ENCODE data around the gene AFAP1.

AFAP1 gene

DNA sequence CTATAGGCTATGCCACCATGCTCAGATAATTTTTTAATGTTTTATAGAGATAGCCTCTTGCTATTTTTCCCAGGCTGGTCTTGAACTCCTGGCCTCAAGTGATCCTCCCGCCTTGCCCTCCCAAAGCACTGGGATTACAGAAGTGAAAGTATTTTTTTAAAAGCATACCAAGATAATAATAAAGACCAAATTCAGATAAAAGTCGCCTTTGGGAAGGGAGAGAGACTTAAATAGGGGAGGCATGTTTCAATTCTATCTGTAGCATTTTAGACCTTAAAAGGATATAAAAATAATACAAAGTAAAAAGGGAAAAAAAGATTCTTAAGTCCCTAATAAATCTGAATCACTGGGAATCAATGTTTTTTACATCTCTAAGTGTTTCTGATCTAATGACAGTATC is 108.9 kb downstream of the AFAP1 start:
- POLR2A ChIA-PET (ENCODE audit: low non-redundant PET) = no interaction called here
- peak overlapping the region; percentile 18; the same call in 1 of the 2 replicates for H3K27ac ChIP-seq
- CTCF ChIA-PET = no interaction called here
- TF ChIP-seq, protein P1, sequence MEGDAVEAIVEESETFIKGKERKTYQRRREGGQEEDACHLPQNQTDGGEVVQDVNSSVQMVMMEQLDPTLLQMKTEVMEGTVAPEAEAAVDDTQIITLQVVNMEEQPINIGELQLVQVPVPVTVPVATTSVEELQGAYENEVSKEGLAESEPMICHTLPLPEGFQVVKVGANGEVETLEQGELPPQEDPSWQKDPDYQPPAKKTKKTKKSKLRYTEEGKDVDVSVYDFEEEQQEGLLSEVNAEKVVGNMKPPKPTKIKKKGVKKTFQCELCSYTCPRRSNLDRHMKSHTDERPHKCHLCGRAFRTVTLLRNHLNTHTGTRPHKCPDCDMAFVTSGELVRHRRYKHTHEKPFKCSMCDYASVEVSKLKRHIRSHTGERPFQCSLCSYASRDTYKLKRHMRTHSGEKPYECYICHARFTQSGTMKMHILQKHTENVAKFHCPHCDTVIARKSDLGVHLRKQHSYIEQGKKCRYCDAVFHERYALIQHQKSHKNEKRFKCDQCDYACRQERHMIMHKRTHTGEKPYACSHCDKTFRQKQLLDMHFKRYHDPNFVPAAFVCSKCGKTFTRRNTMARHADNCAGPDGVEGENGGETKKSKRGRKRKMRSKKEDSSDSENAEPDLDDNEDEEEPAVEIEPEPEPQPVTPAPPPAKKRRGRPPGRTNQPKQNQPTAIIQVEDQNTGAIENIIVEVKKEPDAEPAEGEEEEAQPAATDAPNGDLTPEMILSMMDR (conservative IDR thresholded peaks at IDR 0.05; ENCODE audit: low read depth) = no peak
- DNase-seq (ENCODE audit: low spot score) = no peak

DNA sequence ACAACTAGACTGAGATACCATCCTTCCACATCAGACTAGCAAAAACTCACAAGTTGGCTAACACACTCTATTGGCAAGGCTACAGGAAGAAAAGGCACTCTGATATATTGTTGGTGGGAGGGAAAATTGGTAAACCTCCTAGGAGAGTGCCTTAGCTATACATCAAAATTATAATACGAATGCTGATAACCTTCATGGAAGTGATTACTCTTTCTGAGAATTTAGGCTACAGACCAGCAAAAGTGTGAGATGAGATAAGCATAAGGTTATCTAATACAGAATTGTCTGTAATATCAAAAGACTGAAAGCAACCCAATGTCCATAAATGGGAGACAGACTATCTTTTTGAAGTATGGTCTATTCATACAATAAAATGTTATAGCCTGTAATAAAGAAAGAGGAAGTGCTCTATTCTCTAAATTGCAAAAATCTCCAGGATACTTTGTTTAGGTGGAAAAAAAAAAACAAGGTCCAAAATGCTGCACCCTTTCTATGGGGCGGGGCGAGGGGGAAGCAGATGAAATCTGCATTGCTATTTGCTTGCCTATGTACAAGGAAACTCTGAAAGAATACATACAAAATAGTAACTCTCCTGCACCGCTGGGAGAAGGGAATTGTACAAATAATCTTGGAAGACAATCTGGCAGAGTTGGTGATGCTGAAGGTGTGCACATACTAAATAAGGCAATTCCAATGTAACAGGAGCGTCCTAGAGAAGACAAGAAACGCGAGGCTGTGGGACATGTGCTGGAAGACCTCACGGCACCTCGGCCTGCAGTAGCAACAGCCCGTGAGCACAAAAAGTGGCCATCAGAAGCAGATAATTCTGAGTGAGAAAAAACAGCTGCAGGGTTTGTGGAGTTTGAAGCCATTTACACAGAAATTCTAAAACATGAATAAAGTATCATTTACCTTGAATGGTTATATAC is 109.7 kb downstream of the AFAP1 start:
- POLR2A ChIA-PET (ENCODE audit: low non-redundant PET) = no interaction called here
- TF ChIP-seq, protein P1 (conservative IDR thresholded peaks at IDR 0.05; ENCODE audit: low read depth) = no peak
- H3K27ac ChIP-seq = peak overlapping the region; percentile 18; the same call in 1 of the 2 replicates
- no peak for DNase-seq (ENCODE audit: low spot score)
- CTCF ChIA-PET = no interaction called here

DNA sequence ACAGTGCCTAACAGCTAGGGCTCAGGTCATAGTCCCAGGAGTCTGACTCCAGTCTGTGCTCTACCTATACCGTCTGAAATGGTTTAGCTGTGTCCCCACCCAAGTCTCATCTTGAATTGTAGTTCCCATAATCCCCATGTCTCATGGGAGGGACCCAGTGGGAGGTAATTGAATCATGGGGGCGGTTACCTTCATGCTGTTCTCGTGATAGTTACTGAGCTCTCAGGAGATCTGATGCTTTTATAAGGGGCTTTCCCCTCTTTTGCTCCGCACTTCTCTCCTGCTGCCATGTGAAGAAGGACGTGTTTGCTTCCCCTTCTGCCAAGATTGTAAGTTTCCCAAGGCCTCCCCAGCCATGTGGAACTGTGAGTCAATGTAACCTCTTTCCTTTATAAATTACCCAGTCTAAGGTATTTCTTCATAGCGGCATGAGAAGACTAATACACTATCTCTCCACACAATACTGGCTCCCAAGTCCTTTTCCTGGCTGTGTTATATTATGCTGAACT is 110.8 kb downstream of the AFAP1 start:
- POLR2A ChIA-PET (ENCODE audit: low non-redundant PET) = no interaction called here
- TF ChIP-seq, protein P1 (conservative IDR thresholded peaks at IDR 0.05; ENCODE audit: low read depth) = no peak
- peak overlapping the region; percentile 75 for H3K27ac ChIP-seq
- no peak for DNase-seq (ENCODE audit: low spot score)
- CTCF ChIA-PET = no interaction called here

DNA sequence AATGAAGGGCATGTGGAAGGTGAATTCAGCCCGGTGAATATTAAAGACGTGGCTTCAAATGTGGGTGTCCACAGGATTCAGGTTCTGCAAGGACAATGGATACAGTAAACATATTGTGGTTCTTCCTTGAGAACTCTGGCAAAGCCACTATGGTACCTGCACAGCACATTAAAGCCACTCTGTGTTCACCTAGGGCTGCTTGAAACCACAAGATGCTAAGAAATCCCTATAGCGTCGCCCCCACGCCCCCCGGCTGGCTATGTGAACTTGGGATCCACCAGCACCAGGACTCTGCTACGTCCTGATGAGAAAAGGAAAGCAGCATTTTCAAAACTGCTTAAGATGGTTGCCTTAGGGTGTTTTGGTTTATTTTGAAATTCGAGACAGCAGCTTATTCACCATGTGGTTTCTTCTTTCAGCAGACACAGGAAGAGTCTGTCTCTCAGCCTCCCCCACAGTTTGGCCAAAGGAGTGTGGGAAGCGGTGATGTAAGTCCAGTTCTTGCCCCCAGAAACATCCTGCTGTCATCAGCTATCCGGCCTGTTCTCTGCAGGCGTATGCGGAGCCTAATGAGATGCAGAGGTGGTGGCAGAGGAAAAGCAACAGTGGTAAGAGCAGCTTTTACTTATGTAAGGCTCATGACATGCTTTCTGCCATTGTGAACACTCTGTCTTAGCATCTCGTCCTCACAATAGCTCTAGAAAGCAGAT is 111.5 kb downstream of the AFAP1 start:
- TF ChIP-seq, protein P1 (conservative IDR thresholded peaks at IDR 0.05; ENCODE audit: low read depth) = no peak
- ChIA-PET POLR2A (ENCODE audit: low non-redundant PET) (no interaction called here), CTCF (interaction anchor here (0.7 kb wide), 1 partner anchor 83 kb away, joined by 5 read pairs; no protein-coding TSS in a partner anchor)
- DNase-seq (ENCODE audit: low spot score) = peak; percentile 60
- peak overlapping the region; percentile 75 for H3K27ac ChIP-seq

DNA sequence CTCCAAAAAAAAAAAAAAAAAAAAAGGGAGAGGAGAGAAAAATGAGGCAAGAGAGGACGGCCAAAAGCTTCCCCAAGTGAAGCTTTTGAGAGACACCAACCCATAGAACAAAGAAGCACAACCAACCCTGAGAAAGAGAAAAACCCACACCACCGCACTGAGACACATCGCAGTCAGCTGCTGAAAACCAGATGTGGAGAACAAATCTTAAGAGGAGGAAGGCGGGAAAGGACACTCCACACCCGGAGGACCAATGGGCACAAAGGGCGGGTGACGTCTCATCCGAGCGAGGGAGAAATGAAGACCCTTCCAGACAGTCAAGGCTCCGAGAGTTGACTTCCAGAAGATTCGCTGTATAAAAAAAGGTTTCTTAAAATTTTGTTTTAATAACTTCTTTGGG is 112.1 kb downstream of the AFAP1 start:
- POLR2A ChIA-PET (ENCODE audit: low non-redundant PET) = no interaction called here

DNA sequence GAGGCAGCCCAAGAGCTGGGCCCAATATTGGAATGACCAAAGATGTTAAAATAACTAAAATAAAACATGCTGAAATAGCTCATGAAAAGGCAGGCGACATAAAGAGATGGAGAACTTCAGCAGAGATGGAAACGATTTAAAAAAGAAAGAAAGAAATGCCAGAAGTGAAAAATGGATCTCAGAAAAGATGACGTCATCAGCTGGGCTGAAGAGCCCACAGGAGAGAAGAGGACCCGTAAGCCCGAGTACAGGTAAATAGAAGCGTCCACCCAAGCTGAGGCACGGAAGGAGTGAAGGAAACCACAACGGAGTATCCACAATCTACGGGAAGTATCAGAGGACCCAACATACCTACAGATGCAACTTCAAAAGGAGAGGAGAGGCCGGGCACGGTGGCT is 112.8 kb downstream of the AFAP1 start:
- H3K27ac ChIP-seq = no peak overlapping the region

More for the DNA sequence above, 112.1 kb downstream of the AFAP1 start:
- no peak for DNase-seq (ENCODE audit: low spot score)
- CTCF ChIA-PET = interaction anchor here (0.7 kb wide), 1 partner anchor 84 kb away, joined by 5 read pairs; no protein-coding TSS in a partner anchor
- peak overlapping the region; percentile 75 for H3K27ac ChIP-seq
- TF ChIP-seq, protein P1 (conservative IDR thresholded peaks at IDR 0.05; ENCODE audit: low read depth) = no peak

More for the DNA sequence above, 112.8 kb downstream of the AFAP1 start:
- DNase-seq (ENCODE audit: low spot score) = no peak
- POLR2A ChIA-PET (ENCODE audit: low non-redundant PET) = no interaction called here
- TF ChIP-seq, protein P1 (conservative IDR thresholded peaks at IDR 0.05; ENCODE audit: low read depth) = no peak
- CTCF ChIA-PET = no interaction called here

Measured in RWPE1 (cell line).